MM.1S (cell line): ENCODE results near the gene OBSCN.

Experiments used
- CTCF ChIP-seq: fragments of 300-600 bp; sonication (generic); IDR thresholded peaks from 2 replicates; pipeline ENCODE4 v1.5.1; 2016; ENCODE audit warnings: antibody characterized with exemption, low read length, mixed read lengths
- EZH2 ChIP-seq: fragments of 300-600 bp; sonication (generic); optimal IDR thresholded peaks from 2 replicates; pipeline ENCODE3; 2017; ENCODE audit warnings: low read depth, mild to moderate bottlenecking, antibody characterized with exemption, low read length, mixed read lengths

GRCh38 chr1:228277491-228278431 lies 69.9 kb downstream of the OBSCN start:
- TF ChIP-seq EZH2 (no peak), CTCF (no peak)
